Eye (tissue), 1 donor: ENCODE data around the gene PLXND1.

ENCODE experiments used
- DNase-seq: peaks from one replicate; pipeline ENCODE4 v3.0.0-alpha.2; 2015

Gene PLXND1

GRCh38 chr3:129543999-129544398 lies 62.5 kb downstream of the PLXND1 start:
- no peak for DNase-seq

DNA sequence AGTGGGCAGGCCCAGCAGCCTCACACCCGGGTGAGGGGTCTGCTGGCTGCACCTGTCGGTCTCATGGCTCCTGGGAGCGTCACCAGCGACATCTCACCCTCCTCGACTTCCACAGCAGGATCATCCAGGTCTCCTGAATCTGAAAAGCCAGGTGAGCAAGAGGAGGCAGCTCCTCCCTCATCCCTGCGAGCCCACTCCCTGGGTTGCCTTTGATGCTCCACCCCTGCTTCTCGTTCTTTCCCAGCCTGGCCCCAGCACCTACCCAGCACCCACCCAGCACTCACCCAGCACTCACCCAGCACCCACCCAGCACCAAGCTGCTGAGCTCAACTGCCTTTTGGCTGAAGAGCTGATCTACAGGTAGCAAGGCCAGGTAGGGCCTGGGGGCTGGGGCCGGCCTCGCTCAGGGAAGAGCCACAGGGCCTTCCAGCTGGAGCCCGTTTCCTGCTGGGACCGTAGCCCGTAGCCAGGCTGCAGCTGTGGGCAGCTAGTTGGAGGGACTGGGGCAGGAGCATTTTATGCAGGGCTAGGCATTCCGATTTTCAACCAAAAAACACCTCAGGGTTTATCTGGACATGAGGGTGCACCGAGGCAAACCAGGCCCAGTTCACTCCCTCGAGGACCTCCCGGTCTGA lies 63.2 kb downstream of the PLXND1 start, which contains the start of gene H1-8:
H1-8 (plus strand) TSS at position 20 of the 635 bp plus-strand sequence; CDS start at position 64, 44 bp downstream.
- no peak for DNase-seq

GRCh38 chr3:129542747-129543146 lies 63.7 kb downstream of the PLXND1 start:
- DNase-seq = no peak

- DNase-seq = no peak
Measured at GRCh38 chr3:129540776-129541516, 65.5 kb downstream of the PLXND1 start.

- DNase-seq = no peak
Measured at GRCh38 chr3:129539206-129539605, 67.3 kb downstream of the PLXND1 start.

DNA sequence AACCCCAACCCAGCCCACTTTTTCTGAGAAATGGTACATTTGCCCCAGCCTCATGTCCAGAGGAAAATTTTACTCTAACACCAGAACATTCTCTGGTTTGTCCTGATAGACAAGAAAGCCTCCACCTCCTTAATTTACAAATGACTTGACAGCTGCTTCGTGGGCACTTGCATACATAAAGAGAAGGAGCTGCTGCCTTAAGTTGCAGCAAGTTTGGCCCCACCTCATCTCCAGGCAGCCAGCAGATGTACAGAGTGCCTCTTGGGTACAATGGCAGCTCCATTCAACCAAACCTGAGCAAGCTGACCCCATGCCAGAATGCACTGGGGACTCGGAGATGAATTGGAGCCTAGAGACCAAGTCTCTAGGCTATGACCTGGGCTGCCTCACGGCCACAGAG lies 69.7 kb downstream of the PLXND1 start:
- no peak for DNase-seq

DNA sequence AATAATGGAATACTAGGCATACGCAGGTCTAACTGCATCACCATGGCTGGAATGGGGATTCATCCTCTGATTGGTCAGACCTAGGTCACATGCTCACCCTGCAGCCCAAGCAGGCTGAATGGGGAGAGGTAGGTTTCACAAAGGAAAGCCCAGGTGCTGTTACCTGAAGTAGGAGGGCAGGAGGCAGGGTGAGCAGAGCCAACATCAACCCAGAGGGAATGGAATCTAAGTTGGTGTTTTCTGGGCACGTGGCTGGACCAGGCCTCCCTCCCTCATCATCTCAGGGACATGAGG lies 70.2 kb downstream of the PLXND1 start:
- no peak for DNase-seq

GRCh38 chr3:129535075-129535474 lies 71.4 kb downstream of the PLXND1 start:
- no peak for DNase-seq

- peak; percentile 31 for DNase-seq
Measured at GRCh38 chr3:129534428-129535027, 71.9 kb downstream of the PLXND1 start.

GRCh38 chr3:129533406-129533805 lies 73.1 kb downstream of the PLXND1 start:
- DNase-seq = no peak

DNA sequence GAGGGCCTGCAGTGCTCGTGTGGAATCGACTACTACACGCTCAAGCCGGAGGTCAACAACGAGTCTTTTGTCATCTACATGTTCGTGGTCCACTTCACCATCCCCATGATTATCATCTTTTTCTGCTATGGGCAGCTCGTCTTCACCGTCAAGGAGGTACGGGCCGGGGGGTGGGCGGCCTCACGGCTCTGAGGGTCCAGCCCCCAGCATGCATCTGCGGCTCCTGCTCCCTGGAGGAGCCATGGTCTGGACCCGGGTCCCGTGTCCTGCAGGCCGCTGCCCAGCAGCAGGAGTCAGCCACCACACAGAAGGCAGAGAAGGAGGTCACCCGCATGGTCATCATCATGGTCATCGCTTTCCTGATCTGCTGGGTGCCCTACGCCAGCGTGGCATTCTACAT lies 74.2 kb downstream of the PLXND1 start:
- no peak for DNase-seq

DNA sequence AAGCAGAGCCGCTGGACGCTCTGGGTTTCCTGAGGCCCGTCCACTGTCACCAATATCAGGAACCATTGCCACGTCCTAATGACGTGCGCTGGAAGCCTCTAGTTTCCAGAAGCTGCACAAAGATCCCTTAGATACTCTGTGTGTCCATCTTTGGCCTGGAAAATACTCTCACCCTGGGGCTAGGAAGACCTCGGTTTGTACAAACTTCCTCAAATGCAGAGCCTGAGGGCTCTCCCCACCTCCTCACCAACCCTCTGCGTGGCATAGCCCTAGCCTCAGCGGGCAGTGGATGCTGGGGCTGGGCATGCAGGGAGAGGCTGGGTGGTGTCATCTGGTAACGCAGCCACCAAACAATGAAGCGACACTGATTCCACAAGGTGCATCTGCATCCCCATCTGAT lies 74.8 kb downstream of the PLXND1 start:
- DNase-seq = no peak

DNA sequence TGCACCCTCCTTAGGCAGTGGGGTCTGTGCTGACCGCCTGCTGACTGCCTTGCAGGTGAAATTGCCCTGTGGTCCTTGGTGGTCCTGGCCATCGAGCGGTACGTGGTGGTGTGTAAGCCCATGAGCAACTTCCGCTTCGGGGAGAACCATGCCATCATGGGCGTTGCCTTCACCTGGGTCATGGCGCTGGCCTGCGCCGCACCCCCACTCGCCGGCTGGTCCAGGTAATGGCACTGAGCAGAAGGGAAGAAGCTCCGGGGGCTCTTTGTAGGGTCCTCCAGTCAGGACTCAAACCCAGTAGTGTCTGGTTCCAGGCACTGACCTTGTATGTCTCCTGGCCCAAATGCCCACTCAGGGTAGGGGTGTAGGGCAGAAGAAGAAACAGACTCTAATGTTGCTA lies 75.7 kb downstream of the PLXND1 start:
- no peak for DNase-seq

DNA sequence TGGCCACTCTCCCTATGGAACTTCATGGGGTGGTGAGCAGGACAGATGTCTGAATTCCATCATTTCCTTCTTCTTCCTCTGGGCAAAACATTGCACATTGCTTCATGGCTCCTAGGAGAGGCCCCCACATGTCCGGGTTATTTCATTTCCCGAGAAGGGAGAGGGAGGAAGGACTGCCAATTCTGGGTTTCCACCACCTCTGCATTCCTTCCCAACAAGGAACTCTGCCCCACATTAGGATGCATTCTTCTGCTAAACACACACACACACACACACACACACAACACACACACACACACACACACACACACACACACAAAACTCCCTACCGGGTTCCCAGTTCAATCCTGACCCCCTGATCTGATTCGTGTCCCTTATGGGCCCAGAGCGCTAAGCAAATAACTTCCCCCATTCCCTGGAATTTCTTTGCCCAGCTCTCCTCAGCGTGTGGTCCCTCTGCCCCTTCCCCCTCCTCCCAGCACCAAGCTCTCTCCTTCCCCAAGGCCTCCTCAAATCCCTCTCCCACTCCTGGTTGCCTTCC lies 76.2 kb downstream of the PLXND1 start:
- peak; percentile 75 for DNase-seq

- peak; percentile 24 for DNase-seq
Measured at GRCh38 chr3:129529436-129530210, 76.9 kb downstream of the PLXND1 start.

- DNase-seq = no peak
Measured at GRCh38 chr3:129528589-129529100, 77.8 kb downstream of the PLXND1 start, which contains the start of gene RHO. TSS of gene RHO (plus strand) at chr3:129528639. CDS start at chr3:129528734, 95 bp downstream.

GRCh38 chr3:129527262-129527661 lies 79.2 kb downstream of the PLXND1 start:
- no peak for DNase-seq

- DNase-seq = no peak
Measured at GRCh38 chr3:129526121-129526900, 80.2 kb downstream of the PLXND1 start.

- no peak for DNase-seq
Measured at GRCh38 chr3:129525341-129525968, 81.0 kb downstream of the PLXND1 start.

GRCh38 chr3:129524081-129524480 lies 82.4 kb downstream of the PLXND1 start:
- no peak for DNase-seq

GRCh38 chr3:129522953-129523352 lies 83.5 kb downstream of the PLXND1 start:
- no peak for DNase-seq

DNA sequence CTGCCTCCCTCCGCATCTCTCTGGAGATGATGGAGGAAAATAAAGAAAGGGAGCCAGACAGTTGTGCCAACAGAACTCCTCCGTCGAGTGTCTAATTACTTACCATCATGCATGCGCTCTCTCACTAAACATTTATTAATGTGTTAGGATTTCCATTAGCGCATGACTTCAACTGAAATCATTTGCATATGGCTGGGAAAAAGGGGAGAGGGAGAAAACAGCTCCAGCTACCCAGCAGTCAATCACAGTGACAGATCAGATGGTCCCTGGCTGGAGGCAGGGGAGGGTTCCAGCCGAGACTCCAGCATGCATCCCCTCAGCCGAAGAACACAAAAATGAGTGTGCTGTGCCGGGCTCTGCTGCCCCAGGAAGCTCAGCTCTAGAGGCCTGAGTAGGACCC lies 84.9 kb downstream of the PLXND1 start:
- DNase-seq = peak; percentile 15
